GM11168 (cell line): Measurements from ENCODE around the gene PLPPR2.
"Not testable (repeated sequence)": the region's sequence is repeated elsewhere in the genome, so short reads cannot be mapped to it uniquely, and the experiment has no call there.

Experiments used
- in situ Hi-C: fragments of 300-500 bp; cut with MboI; formaldehyde crosslinking; loops from one replicate; pipeline ENCODE4 v1.12.0; 2022; ENCODE audit warnings: low sequenced_read_pairs; ENCODE audit not compliant: unreplicated experiment

Gene PLPPR2

GRCh38 chr19:11339254-11340098, 15.8 kb upstream of the PLPPR2 start, which contains the start of gene RAB3D:
Gene RAB3D, minus strand, starts transcription at chr19:11339657. Its CDS starts 2,258 bp downstream, at chr19:11337399.
- in situ Hi-C loops, result no loop called here

- in situ Hi-C loops, result not testable (repeated sequence)
Measured at GRCh38 chr19:11340099-11340467, 15.1 kb upstream of the PLPPR2 start.

GRCh38 chr19:11342429-11342828, 12.8 kb upstream of the PLPPR2 start:
- in situ Hi-C loops, result no loop called here

GRCh38 chr19:11345122-11345803, 10.0 kb upstream of the PLPPR2 start:
- in situ Hi-C loops, result no loop called here

- in situ Hi-C loops, result no loop called here
Measured at GRCh38 chr19:11346104-11346940, 8.9 kb upstream of the PLPPR2 start, which contains the start of the genes CCDC159 and TMEM205. Gene CCDC159, plus strand, starts transcription at chr19:11346519. Its CDS starts 88 bp downstream, at chr19:11346607. Gene TMEM205, minus strand, starts transcription at chr19:11346268. Its CDS starts 649 bp downstream, at chr19:11345619.

GRCh38 chr19:11347546-11348039, 7.6 kb upstream of the PLPPR2 start:
- in situ Hi-C loops, result no loop called here

GRCh38 chr19:11349171-11349570, 6.1 kb upstream of the PLPPR2 start:
- in situ Hi-C loops, result no loop called here

- in situ Hi-C loops, result not testable (repeated sequence)
Measured at GRCh38 chr19:11354102-11354501, 1.1 kb upstream of the PLPPR2 start.

- in situ Hi-C loops, result no loop called here
Measured at GRCh38 chr19:11356074-11356397, 804 bp downstream of the PLPPR2 start.

- in situ Hi-C loops, result no loop called here
Measured at GRCh38 chr19:11356676-11357550, 1.7 kb downstream of the PLPPR2 start.

- in situ Hi-C loops, result no loop called here
Measured at GRCh38 chr19:11359421-11359820, 4.2 kb downstream of the PLPPR2 start.

- in situ Hi-C loops, result no loop called here
Measured at GRCh38 chr19:11361037-11361770, 6.0 kb downstream of the PLPPR2 start.

- in situ Hi-C loops, result no loop called here
Measured at GRCh38 chr19:11361771-11362731, 6.8 kb downstream of the PLPPR2 start.

- in situ Hi-C loops, result no loop called here
Measured at GRCh38 chr19:11363881-11364280, 8.6 kb downstream of the PLPPR2 start.

- in situ Hi-C loops, result no loop called here
Measured at GRCh38 chr19:11364296-11364904, 9.2 kb downstream of the PLPPR2 start.

- in situ Hi-C loops, result no loop called here
Measured at GRCh38 chr19:11364935-11365334, 9.7 kb downstream of the PLPPR2 start.

- in situ Hi-C loops, result no loop called here
Measured at GRCh38 chr19:11365557-11366117, 10.4 kb downstream of the PLPPR2 start.
